ACC112 (cell line): ENCODE data around the gene PDCD10.

ENCODE experiments used
- H2AFZ ChIP-seq: fragments of 200-600 bp; sonication (generic); one replicate; pipeline ENCODE4 v1.6.0; 2017; ENCODE audit warnings: antibody characterized with exemption, low read length; ENCODE audit not compliant: unreplicated experiment
- H3K27ac ChIP-seq: fragments of 200-600 bp; sonication (generic); 2 replicates; pipeline ENCODE4 v1.5.1; 2014; ENCODE audit warnings: low read depth, mild to moderate bottlenecking, antibody characterized with exemption, low read length, moderate library complexity
- H3K27me3 ChIP-seq: fragments of 200-600 bp; sonication (generic); 2 replicates; pipeline ENCODE4 v1.6.1; 2014; ENCODE audit warnings: mild to moderate bottlenecking, antibody characterized with exemption, low read length, moderate library complexity, mixed read lengths; ENCODE audit not compliant: insufficient read depth
- H3K36me3 ChIP-seq: fragments of 200-600 bp; sonication (generic); 2 replicates; pipeline ENCODE4 v1.6.1; 2016; ENCODE audit warnings: mild to moderate bottlenecking, antibody characterized with exemption, low read length, moderate library complexity, mixed read lengths; ENCODE audit not compliant: insufficient read depth
- H3K4me1 ChIP-seq: fragments of 200-600 bp; sonication (generic); one replicate; pipeline ENCODE4 v1.6.1; 2016; ENCODE audit warnings: low read length, mixed read lengths; ENCODE audit not compliant: insufficient read depth, unreplicated experiment, control insufficient read depth
- H3K4me3 ChIP-seq: fragments of 200-600 bp; sonication (generic); 2 replicates; pipeline ENCODE4 v1.5.1; 2014; ENCODE audit warnings: mild to moderate bottlenecking, low read depth, low read length
- H3K79me2 ChIP-seq: fragments of 200-600 bp; sonication (generic); one replicate; pipeline ENCODE4 v1.6.0; 2016; ENCODE audit warnings: low read length; ENCODE audit not compliant: control insufficient read depth, unreplicated experiment, insufficient read depth

PDCD10 gene

DNA sequence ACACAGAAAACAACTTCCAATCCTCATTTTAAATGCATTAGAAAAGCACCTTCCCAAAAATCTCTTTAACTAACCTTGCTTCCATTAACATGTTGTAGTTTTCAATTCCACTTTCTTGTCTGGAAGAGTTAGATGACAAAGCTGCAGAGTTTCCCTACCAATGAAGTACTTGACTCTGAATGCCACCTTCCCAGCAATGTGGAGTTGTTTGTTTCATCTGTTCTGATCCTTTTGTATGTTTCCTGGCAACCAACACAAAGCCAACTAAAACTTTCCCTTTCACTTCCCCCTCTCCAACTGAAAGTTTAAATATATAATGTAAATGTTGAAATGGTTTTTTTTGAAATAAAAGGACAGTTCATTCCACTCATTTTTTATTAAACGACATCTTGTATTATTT lies 80.9 kb downstream of the PDCD10 start, which contains the start of gene WDR49:
Gene WDR49, minus strand, starts transcription at position 183 of the 400 bp plus-strand sequence. CDS start 517 bp downstream, outside the sequence.
- Histone ChIP-seq H3K27me3 (no peaks in the 10 kb centered on the region), H3K4me3 (peak within 1 kb of the TSS; percentile 40; the same call in 1 of the 2 replicates), H2AFZ (no peak within 1 kb of the TSS), H3K4me1 (no peaks in the 10 kb centered on the region), H3K27ac (no peak within 1 kb of the TSS), H3K79me2 (no peaks in the 10 kb centered on the region), H3K36me3 (no peaks in the 10 kb centered on the region)

DNA sequence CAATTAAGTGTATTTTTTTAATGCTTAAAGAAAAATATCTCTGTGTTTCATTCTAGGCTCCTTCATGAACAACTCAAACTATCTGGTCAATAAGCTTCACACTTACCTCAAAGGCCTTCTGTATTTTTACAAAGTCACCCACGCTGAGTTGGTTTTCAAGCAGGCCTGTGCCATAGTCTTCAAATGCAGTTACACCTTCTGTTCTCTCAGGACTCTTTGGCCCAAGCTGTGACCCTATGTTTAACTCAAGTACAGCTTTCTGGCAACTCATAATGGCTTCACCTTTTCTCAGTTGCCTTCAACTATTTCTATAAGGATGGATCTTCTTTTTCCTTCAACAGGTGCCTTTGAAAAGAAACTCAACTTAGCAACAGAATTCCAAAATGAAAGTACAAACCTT lies 81.5 kb downstream of the PDCD10 start:
- Histone ChIP-seq H3K4me3 (peak overlapping the region; percentile 40; the same call in 1 of the 2 replicates), H3K27ac (no peak overlapping the region), H2AFZ (no peak overlapping the region)

DNA sequence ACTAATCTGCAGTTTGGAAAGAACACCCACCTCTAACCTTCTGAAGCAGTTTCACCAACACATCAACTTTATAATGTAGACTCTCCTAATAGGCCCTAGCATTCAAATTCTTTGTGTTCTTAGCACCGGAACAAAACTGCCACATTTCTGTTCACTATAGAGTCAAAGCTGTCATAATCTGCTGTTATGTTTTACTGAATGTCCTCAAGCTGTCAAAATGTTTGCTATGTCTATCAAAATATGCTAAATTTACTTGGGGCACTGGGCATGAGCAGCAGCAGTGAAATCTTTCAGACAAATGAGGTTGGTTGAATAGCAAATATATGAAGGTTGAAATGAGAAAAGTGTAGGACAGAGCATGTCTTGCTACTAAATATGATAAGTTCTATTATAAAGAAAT lies 82.9 kb downstream of the PDCD10 start:
- Histone ChIP-seq H3K4me3 (no peak overlapping the region), H3K36me3 (no peaks in the 10 kb centered on the region), H3K4me1 (no peaks in the 10 kb centered on the region), H2AFZ (no peak overlapping the region), H3K27ac (no peak overlapping the region), H3K79me2 (no peaks in the 10 kb centered on the region), H3K27me3 (peaks cover 7% of the 10 kb centered on the region; the same call in 1 of the 2 replicates)

More for the DNA sequence above, 81.5 kb downstream of the PDCD10 start:
- no peaks in the 10 kb centered on the region for H3K4me1 ChIP-seq
- no peaks in the 10 kb centered on the region for H3K79me2 ChIP-seq
- H3K27me3 ChIP-seq: no peaks in the 10 kb centered on the region
- no peaks in the 10 kb centered on the region for H3K36me3 ChIP-seq

DNA sequence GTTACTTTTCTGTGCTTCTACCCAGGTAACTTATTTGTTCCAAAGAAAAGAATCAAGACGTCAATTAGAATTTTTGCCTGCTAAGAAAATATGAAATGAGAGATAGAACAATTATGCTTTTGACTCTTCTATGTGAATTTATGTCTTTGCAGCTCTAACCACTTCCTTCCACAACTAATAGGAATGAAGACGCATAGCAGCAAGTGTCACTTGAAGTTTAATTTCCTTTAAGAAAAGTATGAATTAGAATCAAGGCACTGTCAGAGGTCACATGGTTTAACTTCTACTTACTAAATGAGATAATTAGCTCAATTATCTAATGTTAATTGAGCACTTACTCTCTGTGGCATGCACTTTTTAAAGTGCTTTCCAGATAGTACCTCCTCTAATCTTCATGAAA lies 84.2 kb downstream of the PDCD10 start:
- no peaks in the 10 kb centered on the region for H3K79me2 ChIP-seq
- H2AFZ ChIP-seq: no peak overlapping the region
- H3K4me1 ChIP-seq: no peaks in the 10 kb centered on the region
- no peak overlapping the region for H3K4me3 ChIP-seq
- no peaks in the 10 kb centered on the region for H3K36me3 ChIP-seq
- H3K27me3 ChIP-seq: peaks cover 7% of the 10 kb centered on the region; the same call in 1 of the 2 replicates
- H3K27ac ChIP-seq: no peak overlapping the region

DNA sequence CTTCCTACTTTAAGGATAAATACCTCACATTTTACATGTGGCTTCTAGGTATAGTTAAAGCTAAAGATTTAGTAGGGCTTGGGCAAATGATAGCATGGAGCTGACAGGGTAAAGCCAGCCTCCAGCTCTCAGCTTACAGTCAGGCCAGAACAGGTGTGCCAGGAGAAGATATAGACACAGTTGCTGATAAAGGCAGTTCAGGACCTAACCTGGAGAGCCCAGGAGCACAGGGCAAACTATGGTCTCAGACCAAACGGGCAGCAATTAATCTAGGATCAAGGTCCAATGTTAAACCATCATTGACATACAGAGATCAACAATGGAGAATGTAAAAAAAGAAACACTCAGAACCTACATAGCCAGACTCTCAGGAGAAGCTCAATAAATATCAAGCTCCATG lies 84.9 kb downstream of the PDCD10 start:
- H3K36me3 ChIP-seq: no peaks in the 10 kb centered on the region
- peaks cover 7% of the 10 kb centered on the region; the same call in 1 of the 2 replicates for H3K27me3 ChIP-seq

DNA sequence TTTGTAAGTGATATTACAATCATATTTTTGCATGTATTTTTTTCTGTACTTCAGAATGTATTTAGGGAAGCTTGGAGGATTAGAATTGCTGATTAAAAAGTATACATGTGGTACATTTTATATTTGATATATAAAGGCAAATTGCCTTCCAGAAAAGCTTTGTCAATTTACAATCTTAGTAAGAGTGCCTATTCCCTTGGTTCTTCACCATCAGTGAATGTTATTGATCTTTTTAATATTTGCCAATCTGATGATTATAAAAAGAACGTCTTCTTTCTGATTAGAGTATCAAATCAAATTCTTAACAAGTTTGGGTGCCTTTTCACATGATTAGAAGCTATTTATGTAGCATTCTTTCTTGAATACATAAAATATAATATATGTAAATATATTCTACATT lies 90.1 kb downstream of the PDCD10 start:
- Histone ChIP-seq H2AFZ (no peak overlapping the region), H3K36me3 (no peaks in the 10 kb centered on the region), H3K4me1 (no peaks in the 10 kb centered on the region), H3K27ac (no peak overlapping the region), H3K4me3 (no peak overlapping the region), H3K79me2 (no peaks in the 10 kb centered on the region), H3K27me3 (peaks cover 19% of the 10 kb centered on the region; the same call in 1 of the 2 replicates)

More for the DNA sequence above, 84.9 kb downstream of the PDCD10 start:
- Histone ChIP-seq H3K79me2 (no peaks in the 10 kb centered on the region), H3K27ac (no peak overlapping the region), H2AFZ (no peak overlapping the region), H3K4me1 (no peaks in the 10 kb centered on the region), H3K4me3 (no peak overlapping the region)
